Measurements from ENCODE around the gene SLC13A5. TPM values are rescaled to one million over a fixed set of nuclear protein-coding genes. Genes with fewer than 3 reads are reported as not detected.

The SLC13A5 gene
- total and polyA plus RNA-seq, 2 donors (not counting 1 experiment from before 2014, with no cell fraction given), result not detected

DNA sequence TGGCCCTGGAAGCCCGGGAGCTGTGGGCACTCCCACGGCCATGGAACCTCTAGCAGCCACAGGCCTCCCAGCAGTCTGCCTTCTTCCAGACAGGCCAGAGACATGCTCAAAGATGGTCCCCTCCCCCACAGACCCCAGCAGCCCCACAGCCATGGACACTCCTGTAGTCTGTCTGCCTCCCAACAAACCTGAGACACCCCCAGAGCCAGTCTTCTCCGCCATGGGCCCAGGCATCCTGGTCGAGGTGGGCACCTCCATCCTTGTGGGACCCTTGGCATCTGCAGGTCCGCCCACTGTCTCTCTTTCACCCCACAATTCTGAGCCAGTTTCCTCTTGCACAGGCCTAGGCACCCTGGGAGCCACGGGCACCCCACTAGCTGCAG, 75.7 kb downstream of the SLC13A5 start:
- WGBS (ENCODE audit: insufficient coverage), result 98% methylated on average over 6 of the region's 6 CpGs
- no peak for ATAC-seq (ENCODE audit: low read depth)
- Histone ChIP-seq H3K79me2 (ENCODE audit: control insufficient read depth, insufficient read depth, low read length) (peaks cover 36% of the 10 kb centered on the region), H4K20me1 (ENCODE audit: control insufficient read depth, insufficient read depth, low read length, poor library complexity, severe bottlenecking) (peaks cover 6% of the 10 kb centered on the region), H3K36me3 (replicated peaks in 1 of 2; ENCODE audit: control extremely low read depth in 1 of 2, control insufficient read depth in 1 of 2, extremely low read depth in 1 of 2, insufficient read depth in 2 of 2, low read length in 1 of 2) (peaks cover 4 to 13% of the 10 kb centered on the region in 2 experiments), H3K4me2 (replicated peaks; ENCODE audit: low read depth, low read length, poor library complexity, severe bottlenecking) (no peak overlapping the region), H3K9ac (ENCODE audit: low read length) (no peak overlapping the region), H3K27me3 (replicated peaks in 1 of 4; ENCODE audit: control extremely low read depth in 1 of 4, control insufficient read depth in 3 of 4, insufficient read depth in 4 of 4, low read length in 3 of 4) (no peaks in the 10 kb centered on the region), H3K9me3 (ENCODE audit: control extremely low read depth in 1 of 3, control insufficient read depth in 2 of 3, insufficient read depth in 1 of 3, low read length in 2 of 3) (no peaks in the 10 kb centered on the region), H3K27ac (ENCODE audit: low read length in 2 of 2) (no peak overlapping the region), H3K4me3 (ENCODE audit: control extremely low read depth in 1 of 5, extremely low read depth in 1 of 5, insufficient read depth in 1 of 5, low read depth in 2 of 5, low read length in 4 of 5) (no peak overlapping the region), H2AFZ (ENCODE audit: insufficient read depth, low read depth, low read length, poor library complexity, severe bottlenecking) (no peak overlapping the region), H3K4me1 (ENCODE audit: control insufficient read depth in 2 of 2, insufficient read depth in 2 of 2, low read length in 2 of 2) (peaks cover 22 to 30% of the 10 kb centered on the region in 2 donors)
- Mint-ChIP-seq H3K4me1 (peaks cover 34% of the 10 kb centered on the region), H3K4me3 (no peak overlapping the region), H3K27ac (no peak overlapping the region), H3K9me3 (ENCODE audit: insufficient read depth) (no peaks in the 10 kb centered on the region), H3K27me3 (no peaks in the 10 kb centered on the region)
- POLR2A ChIA-PET, result no interaction called here
- TF ChIP-seq EZH2 (IDR thresholded peaks at IDR 0.05; ENCODE audit: borderline replicate concordance, insufficient read depth, low read depth, low read length, poor library complexity, severe bottlenecking), result no peak
- TF ChIP-seq, protein P1, sequence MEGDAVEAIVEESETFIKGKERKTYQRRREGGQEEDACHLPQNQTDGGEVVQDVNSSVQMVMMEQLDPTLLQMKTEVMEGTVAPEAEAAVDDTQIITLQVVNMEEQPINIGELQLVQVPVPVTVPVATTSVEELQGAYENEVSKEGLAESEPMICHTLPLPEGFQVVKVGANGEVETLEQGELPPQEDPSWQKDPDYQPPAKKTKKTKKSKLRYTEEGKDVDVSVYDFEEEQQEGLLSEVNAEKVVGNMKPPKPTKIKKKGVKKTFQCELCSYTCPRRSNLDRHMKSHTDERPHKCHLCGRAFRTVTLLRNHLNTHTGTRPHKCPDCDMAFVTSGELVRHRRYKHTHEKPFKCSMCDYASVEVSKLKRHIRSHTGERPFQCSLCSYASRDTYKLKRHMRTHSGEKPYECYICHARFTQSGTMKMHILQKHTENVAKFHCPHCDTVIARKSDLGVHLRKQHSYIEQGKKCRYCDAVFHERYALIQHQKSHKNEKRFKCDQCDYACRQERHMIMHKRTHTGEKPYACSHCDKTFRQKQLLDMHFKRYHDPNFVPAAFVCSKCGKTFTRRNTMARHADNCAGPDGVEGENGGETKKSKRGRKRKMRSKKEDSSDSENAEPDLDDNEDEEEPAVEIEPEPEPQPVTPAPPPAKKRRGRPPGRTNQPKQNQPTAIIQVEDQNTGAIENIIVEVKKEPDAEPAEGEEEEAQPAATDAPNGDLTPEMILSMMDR (IDR thresholded peaks at IDR 0.05), result no peak
- intact Hi-C loops (cut with micrococcal nuclease), result no loop called here
- CTCF ChIA-PET, result no interaction called here
- no peak for DNase-seq

DNA sequence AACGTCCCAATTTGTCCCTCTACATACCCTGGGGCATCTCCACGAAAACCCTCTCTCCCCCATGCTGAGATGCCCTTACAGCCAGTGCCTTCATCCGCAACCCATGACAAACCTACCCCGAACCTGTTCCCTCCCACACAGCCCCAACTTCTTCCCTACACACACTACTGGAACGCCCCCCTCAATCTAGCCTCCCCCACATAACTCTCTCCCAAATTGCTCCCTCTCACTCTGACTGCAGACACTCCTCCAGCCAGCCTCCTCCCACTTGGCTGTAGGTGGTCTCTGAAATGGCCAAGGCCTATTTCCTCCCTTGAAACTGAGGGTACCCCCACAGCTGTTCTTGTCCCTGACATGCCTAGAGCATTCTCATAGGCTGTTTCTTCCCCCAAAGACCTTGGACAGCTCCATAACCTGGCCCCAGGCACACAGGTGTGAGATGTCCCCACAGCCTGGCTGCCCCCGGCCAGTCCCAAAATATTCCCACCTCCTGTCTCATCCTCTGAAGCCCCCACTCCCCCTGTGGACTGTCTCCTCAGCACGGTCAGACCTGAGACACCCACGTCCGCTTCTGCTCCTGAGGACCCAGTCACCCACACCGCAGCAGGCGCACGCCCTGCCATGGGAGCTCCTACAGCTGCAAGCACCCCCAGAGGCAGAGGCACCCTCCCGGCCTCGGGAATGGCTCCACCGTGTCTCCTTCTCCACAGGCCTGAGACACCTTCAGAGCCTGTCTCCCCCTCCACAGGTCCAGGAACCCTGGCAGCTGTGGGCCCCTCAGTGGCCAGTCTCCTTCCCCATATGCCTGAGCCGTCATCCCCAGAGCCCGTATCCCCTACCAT, 76.3 kb downstream of the SLC13A5 start:
- no peak overlapping the region for H3K4me3 ChIP-seq (ENCODE audit: control extremely low read depth in 1 of 5, extremely low read depth in 1 of 5, insufficient read depth in 1 of 5, low read depth in 2 of 5, low read length in 4 of 5)
- H3K4me2 ChIP-seq (replicated peaks; ENCODE audit: low read depth, low read length, poor library complexity, severe bottlenecking), result no peak overlapping the region
- Mint-ChIP-seq H3K27me3 (no peaks in the 10 kb centered on the region), H3K27ac (no peak overlapping the region), H3K4me3 (no peak overlapping the region), H3K4me1 (peaks cover 30% of the 10 kb centered on the region), H3K9me3 (ENCODE audit: insufficient read depth) (no peaks in the 10 kb centered on the region)
- TF ChIP-seq, protein P1 (IDR thresholded peaks at IDR 0.05), result no peak
- no peak for TF ChIP-seq EZH2 (IDR thresholded peaks at IDR 0.05; ENCODE audit: borderline replicate concordance, insufficient read depth, low read depth, low read length, poor library complexity, severe bottlenecking)
- ATAC-seq (ENCODE audit: low read depth) (no peak), DNase-seq (no peak)
- no peaks in the 10 kb centered on the region for H3K9me3 ChIP-seq (ENCODE audit: control extremely low read depth in 1 of 3, control insufficient read depth in 2 of 3, insufficient read depth in 1 of 3, low read length in 2 of 3)
- peaks cover 16 to 30% of the 10 kb centered on the region in 2 donors for H3K4me1 ChIP-seq (ENCODE audit: control insufficient read depth in 2 of 2, insufficient read depth in 2 of 2, low read length in 2 of 2)
- H2AFZ ChIP-seq (ENCODE audit: insufficient read depth, low read depth, low read length, poor library complexity, severe bottlenecking), result no peak overlapping the region
- intact Hi-C loops (cut with micrococcal nuclease), result no loop called here
- peaks cover 36% of the 10 kb centered on the region for H3K79me2 ChIP-seq (ENCODE audit: control insufficient read depth, insufficient read depth, low read length)
- no peaks in the 10 kb centered on the region for H3K27me3 ChIP-seq (replicated peaks in 1 of 4; ENCODE audit: control extremely low read depth in 1 of 4, control insufficient read depth in 3 of 4, insufficient read depth in 4 of 4, low read length in 3 of 4)
- no peak overlapping the region for H3K27ac ChIP-seq (ENCODE audit: low read length in 2 of 2)
- H4K20me1 ChIP-seq (ENCODE audit: control insufficient read depth, insufficient read depth, low read length, poor library complexity, severe bottlenecking), result peaks cover 6% of the 10 kb centered on the region
- WGBS (ENCODE audit: insufficient coverage), result 96% methylated on average over 17 of the region's 17 CpGs
- H3K9ac ChIP-seq (ENCODE audit: low read length), result no peak overlapping the region
- CTCF ChIA-PET, result no interaction called here
- peaks cover 4 to 19% of the 10 kb centered on the region in 2 experiments for H3K36me3 ChIP-seq (replicated peaks in 1 of 2; ENCODE audit: control extremely low read depth in 1 of 2, control insufficient read depth in 1 of 2, extremely low read depth in 1 of 2, insufficient read depth in 2 of 2, low read length in 1 of 2)
- POLR2A ChIA-PET, result no interaction called here

All from B cell (primary cell).